Neural crest cell (in vitro differentiated cells): Measurements from ENCODE around the gene DLX3. TPM values are rescaled to one million over a fixed set of nuclear protein-coding genes. Genes with fewer than 3 reads are reported as not detected.
A peak's percentile ranks its signal among the peaks of the same experiment; 100 is the strongest.

ENCODE experiments used
- DNase-seq: peaks from one replicate; pipeline ENCODE4 v3.0.0; 2021; ENCODE audit warnings: low read depth, mixed read lengths, low spot score
- H3K27ac Mint-ChIP-seq: one replicate; pipeline ENCODE4 v1.8.0; 2021; ENCODE audit warnings: mild to moderate bottlenecking, mixed read lengths; ENCODE audit not compliant: unreplicated experiment
- H3K27me3 Mint-ChIP-seq: 2 replicates; pipeline ENCODE4 v1.8.0; 2021; ENCODE audit warnings: low read depth, mild to moderate bottlenecking, mixed read lengths
- H3K36me3 Mint-ChIP-seq: 2 replicates; pipeline ENCODE4 v1.8.0; 2021; ENCODE audit warnings: low read depth, mild to moderate bottlenecking, mixed read lengths
- H3K4me1 Mint-ChIP-seq: 2 replicates; pipeline ENCODE4 v1.8.0; 2021; ENCODE audit warnings: mixed read lengths
- H3K4me3 Mint-ChIP-seq: one replicate; pipeline ENCODE4 v1.8.0; 2021; ENCODE audit warnings: mild to moderate bottlenecking, mixed read lengths
- H3K9me3 Mint-ChIP-seq: 2 replicates; pipeline ENCODE4 v1.8.0; 2021; ENCODE audit warnings: mixed read lengths
- total RNA-seq: library from RNA; stranded (reverse); gene quantifications from 2 replicates; pipeline ENCODE4 v1.2.1, GENCODE V29; 2021
- TF ChIP-seq, protein P1 (sequence below): fragments of 200-600 bp; sonication (generic); conservative IDR thresholded peaks from 2 replicates; pipeline ENCODE4 v1.5.0; 2021; ENCODE audit warnings: antibody characterized with exemption, mild to moderate bottlenecking

Gene DLX3
- total RNA-seq, 1 donor from 2014 or later: 1.0 TPM

DNA sequence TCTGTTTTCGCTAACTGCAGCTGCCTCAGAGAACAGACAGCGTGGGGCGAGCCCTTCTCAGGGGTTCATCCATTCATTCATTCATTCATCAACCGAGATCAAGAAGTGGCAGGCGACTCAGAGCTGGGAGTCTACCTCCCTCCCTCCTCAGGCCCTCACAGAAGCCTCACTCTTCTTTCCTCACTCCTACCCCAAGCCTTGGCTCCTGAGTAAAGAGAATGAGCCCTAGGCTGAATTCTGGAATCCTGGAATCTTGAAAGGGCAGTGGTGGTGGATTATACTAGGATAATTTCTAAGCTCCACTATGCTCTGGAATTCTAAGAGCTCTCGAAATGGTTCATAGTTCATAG, 2.3 kb upstream of the DLX3 start:
- no peak overlapping the region for H3K27ac Mint-ChIP-seq
- no peaks in the 10 kb centered on the region for H3K9me3 Mint-ChIP-seq
- TF ChIP-seq, protein P1, sequence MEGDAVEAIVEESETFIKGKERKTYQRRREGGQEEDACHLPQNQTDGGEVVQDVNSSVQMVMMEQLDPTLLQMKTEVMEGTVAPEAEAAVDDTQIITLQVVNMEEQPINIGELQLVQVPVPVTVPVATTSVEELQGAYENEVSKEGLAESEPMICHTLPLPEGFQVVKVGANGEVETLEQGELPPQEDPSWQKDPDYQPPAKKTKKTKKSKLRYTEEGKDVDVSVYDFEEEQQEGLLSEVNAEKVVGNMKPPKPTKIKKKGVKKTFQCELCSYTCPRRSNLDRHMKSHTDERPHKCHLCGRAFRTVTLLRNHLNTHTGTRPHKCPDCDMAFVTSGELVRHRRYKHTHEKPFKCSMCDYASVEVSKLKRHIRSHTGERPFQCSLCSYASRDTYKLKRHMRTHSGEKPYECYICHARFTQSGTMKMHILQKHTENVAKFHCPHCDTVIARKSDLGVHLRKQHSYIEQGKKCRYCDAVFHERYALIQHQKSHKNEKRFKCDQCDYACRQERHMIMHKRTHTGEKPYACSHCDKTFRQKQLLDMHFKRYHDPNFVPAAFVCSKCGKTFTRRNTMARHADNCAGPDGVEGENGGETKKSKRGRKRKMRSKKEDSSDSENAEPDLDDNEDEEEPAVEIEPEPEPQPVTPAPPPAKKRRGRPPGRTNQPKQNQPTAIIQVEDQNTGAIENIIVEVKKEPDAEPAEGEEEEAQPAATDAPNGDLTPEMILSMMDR: no peak
- H3K4me3 Mint-ChIP-seq: no peak overlapping the region
- no peak for DNase-seq
- peaks cover 27% of the 10 kb centered on the region for H3K4me1 Mint-ChIP-seq
- peaks cover 93% of the 10 kb centered on the region for H3K27me3 Mint-ChIP-seq
- no peaks in the 10 kb centered on the region for H3K36me3 Mint-ChIP-seq

DNA sequence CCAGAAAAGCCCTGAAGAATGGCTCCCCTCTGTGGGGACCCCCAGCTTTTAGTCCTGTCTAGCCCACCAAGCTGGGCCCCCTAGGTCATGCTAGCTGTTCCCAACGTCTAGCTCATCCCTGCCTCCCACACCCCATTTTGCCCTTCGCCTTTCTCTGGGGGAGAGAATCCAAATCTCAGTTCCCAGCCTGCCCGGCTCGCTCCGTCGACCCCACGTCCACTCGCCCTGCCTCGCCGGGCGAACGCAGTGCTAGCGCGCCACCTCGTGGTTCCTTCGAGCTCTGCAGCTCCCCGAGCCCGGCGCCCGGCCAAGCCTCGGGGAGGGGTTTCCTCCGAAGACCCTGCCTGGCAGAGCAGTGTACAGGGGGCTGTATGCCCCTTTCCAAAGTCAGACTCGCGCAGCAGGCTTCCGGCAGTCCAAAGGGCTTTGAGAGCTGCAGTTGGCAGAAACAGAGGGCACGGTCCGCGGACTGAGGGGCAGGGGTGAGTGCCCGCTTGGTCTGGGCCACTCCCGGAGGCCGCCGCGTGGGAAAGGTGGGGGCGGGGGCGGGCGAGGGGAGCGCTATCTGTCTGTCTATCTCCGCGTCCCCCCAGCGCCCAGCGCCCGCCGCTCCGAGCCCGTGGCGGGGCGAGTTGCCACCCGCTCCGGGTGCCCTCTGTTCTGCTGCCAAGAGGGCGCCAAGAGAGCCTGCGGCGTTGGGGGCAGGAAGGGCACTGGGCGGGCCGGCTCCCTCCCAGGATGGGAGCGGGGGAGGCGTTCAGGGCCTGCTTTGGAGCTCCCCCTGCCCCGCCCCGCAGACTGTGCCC, 1.7 kb upstream of the DLX3 start:
- Mint-ChIP-seq H3K27me3 (peaks cover 93% of the 10 kb centered on the region), H3K4me1 (peaks cover 27% of the 10 kb centered on the region), H3K4me3 (peak overlapping the region; percentile 67), H3K36me3 (no peaks in the 10 kb centered on the region), H3K27ac (no peak overlapping the region), H3K9me3 (no peaks in the 10 kb centered on the region)
- TF ChIP-seq, protein P1: peak; percentile 99
- peak; percentile 86 for DNase-seq

DNA sequence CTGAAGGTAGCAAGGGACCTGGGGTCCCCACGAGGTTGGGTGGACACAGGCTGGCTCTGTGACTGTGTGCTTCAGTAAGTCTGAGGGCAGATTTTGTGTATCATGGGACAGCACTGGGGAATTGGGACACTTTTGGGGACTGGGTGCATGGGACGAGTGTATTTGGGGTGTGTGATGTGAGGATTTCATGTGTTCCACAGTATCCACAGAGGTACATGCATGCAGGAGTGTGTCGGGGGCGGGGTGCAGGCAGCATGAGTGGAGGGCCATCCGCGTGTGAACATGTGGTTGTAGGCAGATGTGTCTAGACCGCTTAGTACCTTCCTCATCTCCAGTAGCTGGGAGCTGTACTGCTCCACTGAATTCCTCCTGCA, 1.1 kb upstream of the DLX3 start:
- TF ChIP-seq, protein P1: no peak
- Mint-ChIP-seq H3K4me1 (peaks cover 27% of the 10 kb centered on the region), H3K27ac (no peak overlapping the region), H3K9me3 (no peaks in the 10 kb centered on the region), H3K4me3 (no peak overlapping the region), H3K36me3 (no peaks in the 10 kb centered on the region), H3K27me3 (peaks cover 93% of the 10 kb centered on the region)
- no peak for DNase-seq

DNA sequence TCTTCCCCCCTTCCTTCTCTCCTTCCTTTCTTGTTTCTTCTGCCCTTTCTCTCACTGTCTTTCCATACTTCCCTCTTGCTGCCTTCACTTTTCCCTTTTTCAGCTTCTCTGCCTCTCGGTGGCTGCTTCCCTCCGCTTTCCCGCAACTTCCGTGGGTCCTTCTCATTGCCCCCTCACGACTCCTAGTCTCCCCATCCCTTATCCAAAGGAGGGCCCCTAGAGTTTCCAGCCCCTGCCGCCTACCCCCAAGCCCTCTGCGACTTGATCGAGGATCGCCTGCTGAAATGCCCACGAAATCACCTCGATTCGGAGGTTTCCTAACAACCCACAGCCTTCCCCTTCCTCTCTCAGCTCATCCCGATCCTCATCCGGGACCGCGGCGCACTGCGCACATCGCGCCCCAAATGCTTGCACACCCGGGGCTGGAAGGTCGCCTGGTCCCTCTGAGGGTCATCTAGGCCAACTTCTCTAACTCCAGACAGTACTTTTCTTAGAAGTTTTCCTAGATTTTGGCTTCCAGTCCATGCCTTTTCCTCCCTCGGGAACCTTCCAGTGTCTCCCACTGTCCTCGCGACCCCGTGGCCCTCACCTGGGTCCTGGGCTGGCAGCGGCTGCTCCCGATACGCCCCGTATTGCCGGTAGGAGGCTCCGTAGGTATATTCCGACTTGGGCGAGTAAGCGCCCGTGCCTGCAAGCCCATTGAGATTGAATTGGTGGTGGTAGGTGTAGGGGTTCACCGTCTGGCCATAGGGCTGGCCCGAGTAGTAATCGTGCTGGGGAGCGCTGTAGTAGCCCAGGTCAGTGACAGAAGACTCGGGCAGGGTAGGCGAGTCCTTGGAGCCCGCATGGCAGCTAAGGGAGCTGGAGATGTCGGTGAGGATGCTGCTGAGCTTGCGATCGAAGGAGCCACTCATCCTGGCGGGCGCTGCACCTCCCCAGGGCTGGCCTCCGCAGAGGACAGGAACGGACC, 654 bp downstream of the DLX3 start:
- no peaks in the 10 kb centered on the region for H3K9me3 Mint-ChIP-seq
- peaks cover 94% of the 10 kb centered on the region for H3K27me3 Mint-ChIP-seq

DNA sequence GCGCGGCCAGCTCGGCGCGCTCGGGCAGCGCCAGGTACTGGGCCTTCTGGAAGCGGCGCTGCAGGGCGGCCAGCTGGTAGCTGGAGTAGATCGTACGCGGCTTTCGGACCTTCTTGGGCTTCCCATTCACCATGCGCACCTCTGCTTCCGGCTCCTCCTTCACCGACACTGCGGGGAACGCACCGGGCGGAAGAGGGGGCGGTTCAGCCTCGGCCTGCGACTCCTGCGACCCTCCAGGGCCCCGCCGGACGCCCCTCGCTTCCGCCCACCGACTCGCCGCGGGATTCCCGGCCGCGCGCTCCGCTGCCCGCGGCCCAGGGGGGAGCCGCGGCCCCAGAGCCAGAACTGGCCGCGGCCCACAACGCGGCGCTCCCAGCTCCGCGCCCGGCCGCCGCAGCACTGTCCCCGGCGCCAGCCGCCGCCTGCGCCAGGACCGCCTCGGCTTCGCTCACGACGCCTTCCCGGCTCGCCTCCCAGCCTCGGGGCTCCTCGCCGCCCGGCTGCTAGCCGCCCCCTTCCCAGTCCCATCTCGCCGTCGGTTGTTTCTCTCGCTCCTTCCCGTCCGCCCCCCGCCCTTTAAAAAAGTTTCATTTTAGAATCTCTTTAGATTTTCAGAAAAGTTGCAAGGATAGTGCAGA, 1.5 kb downstream of the DLX3 start:
- Mint-ChIP-seq H3K4me3 (peak overlapping the region; percentile 84), H3K27me3 (peaks cover 95% of the 10 kb centered on the region), H3K36me3 (no peaks in the 10 kb centered on the region), H3K9me3 (no peaks in the 10 kb centered on the region), H3K27ac (no peak overlapping the region), H3K4me1 (peaks cover 27% of the 10 kb centered on the region)
- TF ChIP-seq, protein P1: no peak
- DNase-seq: no peak

More for the DNA sequence above, 654 bp downstream of the DLX3 start:
- TF ChIP-seq, protein P1: no peak
- Mint-ChIP-seq H3K36me3 (no peaks in the 10 kb centered on the region), H3K4me3 (peak overlapping the region; percentile 84), H3K4me1 (peaks cover 27% of the 10 kb centered on the region), H3K27ac (no peak overlapping the region)
- no peak for DNase-seq
